ENCODE results near the gene LMAN2.

GRCh38 chr5:177359451-177359851 is 8.0 kb upstream of the LMAN2 start:
- TF ChIP-seq CEBPB (IDR thresholded peaks at IDR 0.05; ENCODE audit: low read depth) (no peak), POLR2A (IDR thresholded peaks at IDR 0.05; ENCODE audit: borderline replicate concordance, extremely low read depth, insufficient read depth, insufficient read length) (no peak), RAD21 (IDR thresholded peaks at IDR 0.05; ENCODE audit: low read depth) (no peak), SRF (IDR thresholded peaks at IDR 0.05; ENCODE audit: low read depth) (no peak), CBX3 (IDR thresholded peaks at IDR 0.05; ENCODE audit: low read depth) (no peak), ZFX (IDR thresholded peaks at IDR 0.05) (no peak), EZH2 (IDR thresholded peaks at IDR 0.05) (no peak), SP1 (IDR thresholded peaks at IDR 0.05; ENCODE audit: low read depth) (no peak), YY1 (IDR thresholded peaks at IDR 0.05; ENCODE audit: extremely low read depth, insufficient replicate concordance, low read depth, low read length) (no peak), ATF3 (IDR thresholded peaks at IDR 0.05) (no peak), SIN3A (IDR thresholded peaks at IDR 0.05; ENCODE audit: low read depth) (no peak)
- TF ChIP-seq, protein P1, sequence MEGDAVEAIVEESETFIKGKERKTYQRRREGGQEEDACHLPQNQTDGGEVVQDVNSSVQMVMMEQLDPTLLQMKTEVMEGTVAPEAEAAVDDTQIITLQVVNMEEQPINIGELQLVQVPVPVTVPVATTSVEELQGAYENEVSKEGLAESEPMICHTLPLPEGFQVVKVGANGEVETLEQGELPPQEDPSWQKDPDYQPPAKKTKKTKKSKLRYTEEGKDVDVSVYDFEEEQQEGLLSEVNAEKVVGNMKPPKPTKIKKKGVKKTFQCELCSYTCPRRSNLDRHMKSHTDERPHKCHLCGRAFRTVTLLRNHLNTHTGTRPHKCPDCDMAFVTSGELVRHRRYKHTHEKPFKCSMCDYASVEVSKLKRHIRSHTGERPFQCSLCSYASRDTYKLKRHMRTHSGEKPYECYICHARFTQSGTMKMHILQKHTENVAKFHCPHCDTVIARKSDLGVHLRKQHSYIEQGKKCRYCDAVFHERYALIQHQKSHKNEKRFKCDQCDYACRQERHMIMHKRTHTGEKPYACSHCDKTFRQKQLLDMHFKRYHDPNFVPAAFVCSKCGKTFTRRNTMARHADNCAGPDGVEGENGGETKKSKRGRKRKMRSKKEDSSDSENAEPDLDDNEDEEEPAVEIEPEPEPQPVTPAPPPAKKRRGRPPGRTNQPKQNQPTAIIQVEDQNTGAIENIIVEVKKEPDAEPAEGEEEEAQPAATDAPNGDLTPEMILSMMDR (IDR thresholded peaks at IDR 0.05 in 2 of 3, conservative IDR thresholded peaks at IDR 0.05 in 1 of 3; ENCODE audit: borderline replicate concordance in 1 of 3, insufficient read depth in 1 of 3, low read depth in 2 of 3, low read length in 2 of 3): no peak
- TF ChIP-seq, protein P2, sequence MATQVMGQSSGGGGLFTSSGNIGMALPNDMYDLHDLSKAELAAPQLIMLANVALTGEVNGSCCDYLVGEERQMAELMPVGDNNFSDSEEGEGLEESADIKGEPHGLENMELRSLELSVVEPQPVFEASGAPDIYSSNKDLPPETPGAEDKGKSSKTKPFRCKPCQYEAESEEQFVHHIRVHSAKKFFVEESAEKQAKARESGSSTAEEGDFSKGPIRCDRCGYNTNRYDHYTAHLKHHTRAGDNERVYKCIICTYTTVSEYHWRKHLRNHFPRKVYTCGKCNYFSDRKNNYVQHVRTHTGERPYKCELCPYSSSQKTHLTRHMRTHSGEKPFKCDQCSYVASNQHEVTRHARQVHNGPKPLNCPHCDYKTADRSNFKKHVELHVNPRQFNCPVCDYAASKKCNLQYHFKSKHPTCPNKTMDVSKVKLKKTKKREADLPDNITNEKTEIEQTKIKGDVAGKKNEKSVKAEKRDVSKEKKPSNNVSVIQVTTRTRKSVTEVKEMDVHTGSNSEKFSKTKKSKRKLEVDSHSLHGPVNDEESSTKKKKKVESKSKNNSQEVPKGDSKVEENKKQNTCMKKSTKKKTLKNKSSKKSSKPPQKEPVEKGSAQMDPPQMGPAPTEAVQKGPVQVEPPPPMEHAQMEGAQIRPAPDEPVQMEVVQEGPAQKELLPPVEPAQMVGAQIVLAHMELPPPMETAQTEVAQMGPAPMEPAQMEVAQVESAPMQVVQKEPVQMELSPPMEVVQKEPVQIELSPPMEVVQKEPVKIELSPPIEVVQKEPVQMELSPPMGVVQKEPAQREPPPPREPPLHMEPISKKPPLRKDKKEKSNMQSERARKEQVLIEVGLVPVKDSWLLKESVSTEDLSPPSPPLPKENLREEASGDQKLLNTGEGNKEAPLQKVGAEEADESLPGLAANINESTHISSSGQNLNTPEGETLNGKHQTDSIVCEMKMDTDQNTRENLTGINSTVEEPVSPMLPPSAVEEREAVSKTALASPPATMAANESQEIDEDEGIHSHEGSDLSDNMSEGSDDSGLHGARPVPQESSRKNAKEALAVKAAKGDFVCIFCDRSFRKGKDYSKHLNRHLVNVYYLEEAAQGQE (IDR thresholded peaks at IDR 0.05; ENCODE audit: low read depth): no peak
- TF ChIP-seq, protein P3, sequence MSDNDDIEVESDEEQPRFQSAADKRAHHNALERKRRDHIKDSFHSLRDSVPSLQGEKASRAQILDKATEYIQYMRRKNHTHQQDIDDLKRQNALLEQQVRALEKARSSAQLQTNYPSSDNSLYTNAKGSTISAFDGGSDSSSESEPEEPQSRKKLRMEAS (IDR thresholded peaks at IDR 0.05): no peak
